Measurements from ENCODE around the gene PTPRN2. TPM values are rescaled to one million over a fixed set of nuclear protein-coding genes. Genes with fewer than 3 reads are reported as not detected.

The PTPRN2 gene
- total and polyA plus RNA-seq, 2 of the 13 experiments (the other 11 are each of a cell fraction or from before 2014, with no cell fraction given), result 2.5 to 24.2 TPM

DNA sequence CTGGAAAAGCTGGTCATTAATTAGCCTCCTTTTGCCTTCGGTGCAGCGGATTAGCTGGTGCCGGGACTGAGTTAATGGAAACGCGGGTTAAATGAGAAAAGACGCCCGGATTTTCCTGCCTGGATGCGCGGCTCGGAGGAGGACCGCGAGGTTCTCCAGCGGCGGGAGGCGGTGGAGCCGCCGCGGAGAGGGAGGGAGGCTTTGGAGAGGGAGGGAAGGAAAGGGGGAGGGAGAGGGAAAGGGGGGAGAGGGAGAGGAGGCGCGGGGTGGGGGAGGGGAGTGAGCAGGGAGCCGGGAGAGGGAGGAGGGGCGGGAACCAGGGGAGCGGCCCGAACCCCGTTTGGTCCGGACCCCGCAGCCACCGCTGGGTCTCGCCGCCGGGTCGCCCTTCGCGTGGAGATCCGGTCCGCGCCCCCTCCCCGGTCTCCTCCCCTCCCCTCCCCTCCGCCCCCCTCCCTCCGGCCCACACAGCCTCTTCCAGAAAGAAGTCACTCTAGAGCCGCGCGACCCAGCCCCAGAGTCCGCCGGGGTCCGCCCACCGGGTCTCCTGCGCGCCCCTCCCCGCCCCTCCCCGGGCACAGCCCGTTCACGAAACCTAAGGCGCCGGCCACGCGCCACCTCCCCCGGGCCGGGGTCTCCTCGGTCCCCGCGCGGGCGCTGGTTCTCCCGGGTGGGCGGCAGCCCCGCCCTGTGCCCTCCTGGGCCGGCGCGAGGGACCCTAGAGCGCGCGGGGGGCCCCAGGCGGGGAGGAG lies 903.3 kb downstream of the PTPRN2 start:
- Histone ChIP-seq H3K4me2 (ENCODE audit: low read depth, low read length) (no peak overlapping the region), H3K4me1 (ENCODE audit: insufficient read depth, low read length) (peaks cover 8% of the 10 kb centered on the region), H3K9me3 (ENCODE audit: low read length) (no peaks in the 10 kb centered on the region), H3K36me3 (replicated peaks in 1 of 2; ENCODE audit: control insufficient read depth in 1 of 2, insufficient read depth in 2 of 2, low read length in 2 of 2) (no peaks in the 10 kb centered on the region; a peak in 1 of 5 replicates), H3K79me2 (ENCODE audit: insufficient read depth, low read length) (no peaks in the 10 kb centered on the region), H3K9ac (ENCODE audit: insufficient read depth, low read depth, low read length) (no peak overlapping the region), H4K20me1 (ENCODE audit: insufficient read depth, low read length) (peaks cover 6% of the 10 kb centered on the region; the same call in 1 of the 2 replicates), H2AFZ (ENCODE audit: low read length) (no peak overlapping the region), H3K27ac (ENCODE audit: extremely low read length, insufficient read depth, low read length) (no peak overlapping the region), H3K27me3 (ENCODE audit: control insufficient read depth in 1 of 2, insufficient read depth in 2 of 2, low read length in 2 of 2) (peaks cover 3 to 38% of the 10 kb centered on the region in 2 experiments; a peak in 3 of 5 replicates), H3K4me3 (replicated peaks in 1 of 3; ENCODE audit: insufficient read depth in 1 of 3, low read depth in 2 of 3, low read length in 3 of 3) (no peak overlapping the region)
- no peak for TF ChIP-seq HES4 (CRISPR knock-in tag; IDR thresholded peaks at IDR 0.05; ENCODE audit: borderline replicate concordance)
- TF ChIP-seq HNRNPK (IDR thresholded peaks at IDR 0.05; ENCODE audit: low read depth, low read length, poor library complexity, severe bottlenecking), result peak; percentile 40
- WGBS (ENCODE audit: low lambda C conversion rate), result 56% methylated on average over 64 of the region's 74 CpGs
- in situ Hi-C loops (cut with HindIII; ENCODE audit: extremely low pct_ligation_motif_present, low pct_unique_long_range_greater_than_20kb) (no loop called here), intact Hi-C loops (cut with micrococcal nuclease; ENCODE audit: unreplicated experiment) (no loop called here)
- POLR2A ChIA-PET, result no interaction called here
- FAIRE-seq, result no peak
- DNase-seq (ENCODE audit: low spot score), result no peak
- ATAC-seq, result no peak
- no TSS peak for BruUV-seq (replicated peaks)
- CTCF ChIA-PET (ENCODE audit: low intra/inter-chr PET ratio, low total read pairs), result no interaction called here

DNA sequence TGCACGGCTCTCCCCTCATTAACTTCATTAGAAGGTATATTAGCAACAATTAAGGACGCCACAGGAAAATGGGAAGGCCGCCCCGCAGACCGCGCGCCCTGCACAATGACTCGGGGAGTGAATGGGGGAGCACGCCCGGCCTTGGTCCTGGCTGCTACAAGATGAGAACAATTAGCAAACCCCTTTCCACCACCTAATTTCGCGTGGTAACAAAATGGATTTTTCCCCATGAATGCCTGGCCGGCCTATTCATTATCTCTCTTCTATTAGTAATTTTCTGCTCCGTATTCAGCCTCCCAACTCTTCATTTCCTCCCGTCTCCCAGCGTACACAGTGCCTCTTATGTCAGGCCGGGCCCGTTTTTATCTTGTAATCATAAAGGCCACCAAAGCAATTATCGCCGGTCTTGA lies 903.9 kb downstream of the PTPRN2 start:
- CTCF ChIA-PET (ENCODE audit: low intra/inter-chr PET ratio, low total read pairs), result no interaction called here
- intact Hi-C loops (cut with micrococcal nuclease; ENCODE audit: unreplicated experiment) (no loop called here), in situ Hi-C loops (cut with HindIII; ENCODE audit: extremely low pct_ligation_motif_present, low pct_unique_long_range_greater_than_20kb) (no loop called here)
- no peaks in the 10 kb centered on the region for H3K79me2 ChIP-seq (ENCODE audit: insufficient read depth, low read length)
- no peak overlapping the region for H3K27ac ChIP-seq (ENCODE audit: extremely low read length, insufficient read depth, low read length)
- no TSS peak for BruUV-seq (replicated peaks)
- ATAC-seq, result no peak
- peaks cover 3% of the 10 kb centered on the region; the same call in 1 of the 2 replicates for H4K20me1 ChIP-seq (ENCODE audit: insufficient read depth, low read length)
- H3K36me3 ChIP-seq (replicated peaks in 1 of 2; ENCODE audit: control insufficient read depth in 1 of 2, insufficient read depth in 2 of 2, low read length in 2 of 2), result no peaks in the 10 kb centered on the region; a peak in 1 of 5 replicates
- no peak overlapping the region for H3K9ac ChIP-seq (ENCODE audit: insufficient read depth, low read depth, low read length)
- peaks cover 1 to 38% of the 10 kb centered on the region in 2 experiments; a peak in 3 of 5 replicates for H3K27me3 ChIP-seq (ENCODE audit: control insufficient read depth in 1 of 2, insufficient read depth in 2 of 2, low read length in 2 of 2)
- no peak overlapping the region for H3K4me2 ChIP-seq (ENCODE audit: low read depth, low read length)
- no peak overlapping the region for H3K4me3 ChIP-seq (replicated peaks in 1 of 3; ENCODE audit: insufficient read depth in 1 of 3, low read depth in 2 of 3, low read length in 3 of 3)
- WGBS (ENCODE audit: low lambda C conversion rate), result 89% methylated on average over 20 of the region's 20 CpGs
- POLR2A ChIA-PET, result no interaction called here
- H2AFZ ChIP-seq (ENCODE audit: low read length), result no peak overlapping the region
- FAIRE-seq, result no peak
- H3K4me1 ChIP-seq (ENCODE audit: insufficient read depth, low read length), result peaks cover 14% of the 10 kb centered on the region
- DNase-seq (ENCODE audit: low spot score), result no peak
- H3K9me3 ChIP-seq (ENCODE audit: low read length), result no peaks in the 10 kb centered on the region
- TF ChIP-seq YY1 (IDR thresholded peaks at IDR 0.05; ENCODE audit: insufficient read depth, insufficient replicate concordance, low read depth, low read length) (no peak), ZIK1 (CRISPR knock-in tag; IDR thresholded peaks at IDR 0.05; ENCODE audit: borderline replicate concordance, low read depth) (no peak), ZNF737 (CRISPR knock-in tag; IDR thresholded peaks at IDR 0.05; ENCODE audit: borderline replicate concordance) (no peak), PAX8 (CRISPR knock-in tag; IDR thresholded peaks at IDR 0.05; ENCODE audit: borderline replicate concordance) (no peak), GLI4 (CRISPR knock-in tag; IDR thresholded peaks at IDR 0.05; ENCODE audit: borderline replicate concordance) (no peak), SOX5 (CRISPR knock-in tag; IDR thresholded peaks at IDR 0.05; ENCODE audit: borderline replicate concordance) (no peak), MEIS2 (CRISPR knock-in tag; IDR thresholded peaks at IDR 0.05) (no peak), KLF6 (CRISPR knock-in tag; IDR thresholded peaks at IDR 0.05) (no peak), ZNF75D (CRISPR knock-in tag; IDR thresholded peaks at IDR 0.05; ENCODE audit: borderline replicate concordance) (no peak)
- TF ChIP-seq, protein P1, sequence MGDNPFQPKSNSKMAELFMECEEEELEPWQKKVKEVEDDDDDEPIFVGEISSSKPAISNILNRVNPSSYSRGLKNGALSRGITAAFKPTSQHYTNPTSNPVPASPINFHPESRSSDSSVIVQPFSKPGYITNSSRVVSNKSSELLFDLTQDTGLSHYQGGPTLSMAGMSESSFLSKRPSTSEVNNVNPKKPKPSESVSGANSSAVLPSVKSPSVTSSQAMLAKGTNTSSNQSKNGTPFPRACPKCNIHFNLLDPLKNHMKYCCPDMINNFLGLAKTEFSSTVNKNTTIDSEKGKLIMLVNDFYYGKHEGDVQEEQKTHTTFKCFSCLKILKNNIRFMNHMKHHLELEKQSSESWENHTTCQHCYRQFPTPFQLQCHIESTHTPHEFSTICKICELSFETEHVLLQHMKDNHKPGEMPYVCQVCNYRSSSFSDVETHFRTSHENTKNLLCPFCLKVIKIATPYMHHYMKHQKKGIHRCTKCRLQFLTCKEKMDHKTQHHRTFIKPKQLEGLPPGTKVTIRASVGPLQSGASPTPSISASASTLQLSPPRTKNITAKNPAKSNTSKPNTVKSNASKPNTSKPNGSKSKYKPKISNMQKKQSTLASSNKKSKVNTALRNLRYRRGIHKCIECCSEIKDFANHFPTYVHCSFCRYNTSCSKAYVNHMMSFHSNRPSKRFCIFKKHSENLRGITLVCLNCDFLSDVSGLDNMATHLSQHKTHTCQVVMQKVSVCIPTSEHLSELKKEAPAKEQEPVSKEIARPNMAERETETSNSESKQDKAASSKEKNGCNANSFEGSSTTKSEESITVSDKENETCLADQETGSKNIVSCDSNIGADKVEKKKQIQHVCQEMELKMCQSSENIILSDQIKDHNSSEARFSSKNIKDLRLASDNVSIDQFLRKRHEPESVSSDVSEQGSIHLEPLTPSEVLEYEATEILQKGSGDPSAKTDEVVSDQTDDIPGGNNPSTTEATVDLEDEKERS (CRISPR knock-in tag; IDR thresholded peaks at IDR 0.05), result no peak
- TF ChIP-seq, protein P2, sequence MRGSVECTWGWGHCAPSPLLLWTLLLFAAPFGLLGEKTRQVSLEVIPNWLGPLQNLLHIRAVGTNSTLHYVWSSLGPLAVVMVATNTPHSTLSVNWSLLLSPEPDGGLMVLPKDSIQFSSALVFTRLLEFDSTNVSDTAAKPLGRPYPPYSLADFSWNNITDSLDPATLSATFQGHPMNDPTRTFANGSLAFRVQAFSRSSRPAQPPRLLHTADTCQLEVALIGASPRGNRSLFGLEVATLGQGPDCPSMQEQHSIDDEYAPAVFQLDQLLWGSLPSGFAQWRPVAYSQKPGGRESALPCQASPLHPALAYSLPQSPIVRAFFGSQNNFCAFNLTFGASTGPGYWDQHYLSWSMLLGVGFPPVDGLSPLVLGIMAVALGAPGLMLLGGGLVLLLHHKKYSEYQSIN (CRISPR knock-in tag; IDR thresholded peaks at IDR 0.05; ENCODE audit: borderline replicate concordance), result no peak
